Uterus (tissue), 4 donors: Measurements from ENCODE around the gene LIPM. TPM values are rescaled to one million over a fixed set of nuclear protein-coding genes. Genes with fewer than 3 reads are reported as not detected.

Experiments
- DNase-seq, 2 donors: peaks; one replicate each; pipeline ENCODE4 v3.0.0-alpha.2; 2019 to 2020
- H3K27ac ChIP-seq, 2 donors: fragments of 200-600 bp; sonication (generic); 1 replicate in 1 of 2; 2 replicates in 1 of 2; pipeline ENCODE4 v1.5.1; 2016 to 2018
- H3K27me3 ChIP-seq, 2 donors: fragments of 200-600 bp; sonication (generic); one replicate each; pipeline ENCODE4 v1.5.1; 2018 to 2019; ENCODE audit warnings: control low read depth in 1 of 2
- H3K36me3 ChIP-seq, 2 donors: fragments of 200-600 bp; sonication (generic); one replicate each; pipeline ENCODE4 v1.5.1; 2019; ENCODE audit warnings: control low read depth in 1 of 2
- H3K4me1 ChIP-seq, 2 donors: fragments of 200-600 bp; sonication (generic); one replicate each; pipeline ENCODE4 v1.5.1; 2018 to 2019; ENCODE audit warnings: control low read depth in 1 of 2
- H3K4me3 ChIP-seq, 2 donors: fragments of 200-600 bp; sonication (generic); 1 replicate in 1 of 2; 2 replicates in 1 of 2; pipeline ENCODE4 v1.5.1; 2018 to 2019; ENCODE audit warnings: mild to moderate bottlenecking in 1 of 2
- H3K9me3 ChIP-seq, 2 donors: fragments of 200-600 bp; sonication (generic); one replicate each; pipeline ENCODE4 v1.5.1; 2019; ENCODE audit warnings: control low read depth in 1 of 2
- CTCF ChIP-seq, 4 experiments: fragments of 200-600 bp in 2 of 4; fragments of 450-650 bp in 2 of 4; sonication (generic) in 2 of 4; IDR thresholded peaks; one replicate each; pipeline ENCODE4 v1.5.1; 2016 to 2019; ENCODE audit warnings: antibody characterized with exemption in 4 of 4, mild to moderate bottlenecking in 2 of 4, moderate library complexity in 1 of 4
- POLR2A ChIP-seq, 2 donors: fragments of 450-650 bp; IDR thresholded peaks; one replicate each; pipeline ENCODE4 v1.6.1; 2016; ENCODE audit warnings: antibody characterized with exemption in 2 of 2, mild to moderate bottlenecking in 1 of 2, moderate library complexity in 1 of 2
- intact Hi-C: fragments of 100-400 bp; cut with DNase I; formaldehyde crosslinking; loops from one replicate; pipeline ENCODE4 v1.15.1; 2023; ENCODE audit warnings: low total_unique reads
- total RNA-seq, 4 donors: library from RNA; depleted of rRNA in 3 of 4; stranded (reverse); fragments of >200 nt in 3 of 4; gene quantifications; one replicate each; pipeline versions ENCODE4 v1.1.0 to v1.2.4, GENCODE V29; 2014 to 2023
- donor health status: DM: yes; HTN: yes; CAD: no.

Gene LIPM
- total RNA-seq, 4 donors from 2014 or later: not detected

- H3K4me1 ChIP-seq: no peaks in the 10 kb centered on the region
- no peaks in the 10 kb centered on the region for H3K9me3 ChIP-seq
- no peak overlapping the region for H3K27ac ChIP-seq
- DNase-seq: no peak
- TF ChIP-seq POLR2A (IDR thresholded peaks at IDR 0.05) (no peak), CTCF (IDR thresholded peaks at IDR 0.05) (no peak)
- H3K4me3 ChIP-seq: no peak overlapping the region
- intact Hi-C loops: no loop called here
- no peaks in the 10 kb centered on the region for H3K36me3 ChIP-seq
- H3K27me3 ChIP-seq: no peaks in the 10 kb centered on the region
Measured at GRCh38 chr10:88769384-88769783, 33.1 kb upstream of the LIPM start.

DNA sequence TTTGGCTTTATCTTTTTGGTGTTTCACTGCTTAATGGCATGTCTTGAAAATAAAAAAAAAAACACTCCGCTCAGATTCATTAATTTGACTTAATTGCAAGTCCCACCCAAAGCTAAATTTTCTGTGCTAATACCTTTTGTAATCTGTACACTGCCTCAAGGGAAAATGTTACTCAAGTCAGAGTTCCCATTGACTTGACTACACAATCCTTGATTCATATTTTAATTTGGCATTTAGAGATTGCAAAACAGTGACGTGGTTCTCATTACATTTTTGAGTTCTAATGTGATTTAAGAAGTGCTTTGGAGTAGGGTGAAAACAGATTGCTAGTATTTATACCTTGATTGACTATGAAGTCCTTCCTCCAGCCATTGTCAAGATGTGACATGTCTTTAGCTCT, 21.3 kb upstream of the LIPM start:
- intact Hi-C loops: no loop called here
- H3K4me3 ChIP-seq: no peak overlapping the region
- no peaks in the 10 kb centered on the region for H3K4me1 ChIP-seq
- H3K9me3 ChIP-seq: no peaks in the 10 kb centered on the region
- TF ChIP-seq POLR2A (IDR thresholded peaks at IDR 0.05): no peak
- no peak for TF ChIP-seq CTCF (IDR thresholded peaks at IDR 0.05)
- no peak overlapping the region for H3K27ac ChIP-seq
- H3K36me3 ChIP-seq: no peaks in the 10 kb centered on the region
- DNase-seq: no peak
- H3K27me3 ChIP-seq: no peaks in the 10 kb centered on the region

DNA sequence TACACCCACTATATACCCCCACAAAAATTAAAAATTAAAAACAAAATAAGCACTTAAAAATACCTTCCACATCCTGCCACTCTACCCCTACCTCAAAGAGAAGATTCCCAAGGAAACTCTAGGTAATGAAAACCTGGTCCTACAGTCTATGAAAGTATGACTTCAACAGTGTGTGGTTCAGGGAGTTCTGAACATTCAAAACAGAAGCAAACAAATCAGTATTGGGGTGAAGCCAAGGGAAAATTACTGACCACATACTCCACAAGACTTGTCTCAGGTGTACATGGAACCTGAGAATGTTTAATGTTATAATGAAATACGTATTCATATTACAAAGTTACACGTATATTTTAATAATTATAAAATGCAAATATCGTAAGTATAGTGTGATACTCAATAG, 20.3 kb upstream of the LIPM start:
- Histone ChIP-seq H3K27me3 (no peaks in the 10 kb centered on the region), H3K27ac (no peak overlapping the region), H3K36me3 (no peaks in the 10 kb centered on the region), H3K4me3 (no peak overlapping the region), H3K4me1 (no peaks in the 10 kb centered on the region), H3K9me3 (no peaks in the 10 kb centered on the region)
- TF ChIP-seq CTCF (IDR thresholded peaks at IDR 0.05): no peak
- intact Hi-C loops: no loop called here
- DNase-seq: no peak

DNA sequence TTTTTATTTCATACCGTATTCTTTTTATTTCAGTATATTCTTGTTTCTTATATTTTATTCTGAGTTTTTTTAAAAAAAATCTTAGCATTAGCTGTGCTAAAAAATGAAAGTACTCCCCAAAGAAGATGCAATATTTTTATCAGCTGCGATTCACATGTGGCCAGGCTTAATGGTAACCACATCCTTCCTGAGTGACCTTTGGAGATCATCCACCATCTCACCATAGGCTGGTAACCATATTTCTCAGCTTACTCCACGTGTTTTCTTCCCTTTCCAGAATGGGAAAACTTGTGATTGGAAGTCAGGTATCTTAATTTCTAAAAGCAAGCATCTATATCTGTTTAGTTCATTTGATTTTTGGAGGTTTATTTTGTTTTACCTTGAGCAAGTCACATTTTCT, 18.8 kb upstream of the LIPM start:
- no peak overlapping the region for H3K27ac ChIP-seq
- H3K9me3 ChIP-seq: no peaks in the 10 kb centered on the region
- no peaks in the 10 kb centered on the region for H3K4me1 ChIP-seq
- no peak for TF ChIP-seq CTCF (IDR thresholded peaks at IDR 0.05)
- intact Hi-C loops: no loop called here
- no peaks in the 10 kb centered on the region for H3K27me3 ChIP-seq
- no peak for DNase-seq
- H3K4me3 ChIP-seq: no peak overlapping the region
- no peaks in the 10 kb centered on the region for H3K36me3 ChIP-seq

- Histone ChIP-seq H3K4me3 (no peak overlapping the region), H3K9me3 (no peaks in the 10 kb centered on the region), H3K27ac (no peak overlapping the region), H3K4me1 (no peaks in the 10 kb centered on the region), H3K27me3 (no peaks in the 10 kb centered on the region), H3K36me3 (no peaks in the 10 kb centered on the region)
- intact Hi-C loops: no loop called here
- TF ChIP-seq POLR2A (IDR thresholded peaks at IDR 0.05) (no peak), CTCF (IDR thresholded peaks at IDR 0.05) (no peak)
- DNase-seq: no peak
Measured at GRCh38 chr10:88786032-88786770, 16.3 kb upstream of the LIPM start.
